ENCODE data around the gene CCDC138. TPM values are rescaled to one million over a fixed set of nuclear protein-coding genes. Genes with fewer than 3 reads are reported as not detected.

The CCDC138 gene
- total RNA-seq, 1 donor from 2014 or later, result 6.0 TPM

DNA sequence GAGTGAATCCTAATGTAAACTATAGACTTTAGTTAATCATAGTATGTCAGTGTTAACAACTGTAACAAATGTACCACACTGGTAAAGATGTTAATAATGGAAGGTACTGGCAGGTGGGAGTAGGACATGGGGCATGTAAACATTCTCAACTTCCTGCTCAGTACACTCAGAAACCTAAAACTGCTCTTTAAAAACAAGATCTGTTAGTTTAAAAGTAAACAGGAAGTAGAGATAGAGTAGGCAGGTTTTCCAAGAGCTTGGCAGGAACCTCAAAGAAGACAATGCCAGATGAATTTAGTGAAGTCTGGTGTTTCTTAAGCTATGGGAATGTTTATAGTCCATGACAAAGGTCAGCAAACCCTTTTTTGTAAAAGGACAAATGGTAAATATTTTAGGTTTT is 46.6 kb downstream of the CCDC138 start:
- Mint-ChIP-seq H3K4me3 (ENCODE audit: unreplicated experiment) (no peak overlapping the region), H3K36me3 (ENCODE audit: unreplicated experiment) (peaks cover 22% of the 10 kb centered on the region), H3K9me3 (ENCODE audit: unreplicated experiment) (peaks cover 26% of the 10 kb centered on the region), H3K4me1 (ENCODE audit: unreplicated experiment) (peaks cover 2% of the 10 kb centered on the region), H3K27ac (ENCODE audit: unreplicated experiment) (no peak overlapping the region), H3K27me3 (ENCODE audit: unreplicated experiment) (no peaks in the 10 kb centered on the region)
- TF ChIP-seq, protein P1, sequence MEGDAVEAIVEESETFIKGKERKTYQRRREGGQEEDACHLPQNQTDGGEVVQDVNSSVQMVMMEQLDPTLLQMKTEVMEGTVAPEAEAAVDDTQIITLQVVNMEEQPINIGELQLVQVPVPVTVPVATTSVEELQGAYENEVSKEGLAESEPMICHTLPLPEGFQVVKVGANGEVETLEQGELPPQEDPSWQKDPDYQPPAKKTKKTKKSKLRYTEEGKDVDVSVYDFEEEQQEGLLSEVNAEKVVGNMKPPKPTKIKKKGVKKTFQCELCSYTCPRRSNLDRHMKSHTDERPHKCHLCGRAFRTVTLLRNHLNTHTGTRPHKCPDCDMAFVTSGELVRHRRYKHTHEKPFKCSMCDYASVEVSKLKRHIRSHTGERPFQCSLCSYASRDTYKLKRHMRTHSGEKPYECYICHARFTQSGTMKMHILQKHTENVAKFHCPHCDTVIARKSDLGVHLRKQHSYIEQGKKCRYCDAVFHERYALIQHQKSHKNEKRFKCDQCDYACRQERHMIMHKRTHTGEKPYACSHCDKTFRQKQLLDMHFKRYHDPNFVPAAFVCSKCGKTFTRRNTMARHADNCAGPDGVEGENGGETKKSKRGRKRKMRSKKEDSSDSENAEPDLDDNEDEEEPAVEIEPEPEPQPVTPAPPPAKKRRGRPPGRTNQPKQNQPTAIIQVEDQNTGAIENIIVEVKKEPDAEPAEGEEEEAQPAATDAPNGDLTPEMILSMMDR (IDR thresholded peaks at IDR 0.05), result no peak
- no peak for DNase-seq (ENCODE audit: extremely low spot score, unreplicated experiment)

DNA sequence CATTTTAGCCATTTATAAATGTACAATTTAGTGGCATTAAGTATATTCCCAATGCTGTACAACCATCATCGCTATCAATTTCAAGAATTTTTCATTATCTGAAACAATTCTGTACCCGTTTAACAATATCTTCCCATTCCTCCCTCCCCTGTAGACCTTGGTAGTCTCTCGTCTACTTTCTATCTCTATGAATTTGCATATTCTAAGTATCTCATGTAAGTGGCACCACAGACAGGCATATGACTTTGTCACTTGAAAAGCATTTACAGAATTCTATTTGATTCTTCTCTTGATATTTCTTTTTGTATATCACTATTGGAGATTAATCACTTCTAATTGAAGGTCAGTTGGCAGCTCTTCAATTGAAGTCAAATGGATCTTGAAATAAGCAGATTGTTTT is 48.0 kb downstream of the CCDC138 start:
- H3K4me3 Mint-ChIP-seq (ENCODE audit: unreplicated experiment), result no peak overlapping the region
- H3K27me3 Mint-ChIP-seq (ENCODE audit: unreplicated experiment), result no peaks in the 10 kb centered on the region
- peaks cover 2% of the 10 kb centered on the region for H3K4me1 Mint-ChIP-seq (ENCODE audit: unreplicated experiment)
- no peak overlapping the region for H3K27ac Mint-ChIP-seq (ENCODE audit: unreplicated experiment)
- TF ChIP-seq, protein P1 (IDR thresholded peaks at IDR 0.05), result no peak
- H3K9me3 Mint-ChIP-seq (ENCODE audit: unreplicated experiment), result peaks cover 32% of the 10 kb centered on the region
- DNase-seq (ENCODE audit: extremely low spot score, unreplicated experiment), result no peak
- H3K36me3 Mint-ChIP-seq (ENCODE audit: unreplicated experiment), result peaks cover 26% of the 10 kb centered on the region

DNA sequence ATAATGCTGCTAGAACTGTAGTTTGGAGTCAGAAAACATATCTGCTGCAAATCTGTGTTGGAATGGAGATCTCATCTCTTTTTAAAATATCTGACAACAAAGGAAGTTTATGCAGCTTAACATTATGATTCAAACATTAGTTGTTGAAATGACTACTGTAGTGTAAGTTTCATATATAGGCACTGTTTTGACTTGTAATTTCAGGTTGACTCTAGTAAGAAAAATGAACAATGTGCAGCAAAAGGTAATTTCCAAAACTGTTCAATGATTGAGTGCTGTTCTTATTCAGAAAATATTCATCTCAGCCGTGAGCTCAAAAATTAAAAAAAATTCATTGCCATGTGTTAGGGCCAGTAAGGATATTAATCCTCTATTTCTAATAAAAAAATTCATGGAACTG is 48.5 kb downstream of the CCDC138 start:
- Mint-ChIP-seq H3K4me3 (ENCODE audit: unreplicated experiment) (no peak overlapping the region), H3K9me3 (ENCODE audit: unreplicated experiment) (peaks cover 35% of the 10 kb centered on the region), H3K27me3 (ENCODE audit: unreplicated experiment) (no peaks in the 10 kb centered on the region), H3K27ac (ENCODE audit: unreplicated experiment) (no peak overlapping the region), H3K4me1 (ENCODE audit: unreplicated experiment) (peaks cover 2% of the 10 kb centered on the region), H3K36me3 (ENCODE audit: unreplicated experiment) (peaks cover 29% of the 10 kb centered on the region)
- DNase-seq (ENCODE audit: extremely low spot score, unreplicated experiment), result no peak
- TF ChIP-seq, protein P1 (IDR thresholded peaks at IDR 0.05), result no peak

DNA sequence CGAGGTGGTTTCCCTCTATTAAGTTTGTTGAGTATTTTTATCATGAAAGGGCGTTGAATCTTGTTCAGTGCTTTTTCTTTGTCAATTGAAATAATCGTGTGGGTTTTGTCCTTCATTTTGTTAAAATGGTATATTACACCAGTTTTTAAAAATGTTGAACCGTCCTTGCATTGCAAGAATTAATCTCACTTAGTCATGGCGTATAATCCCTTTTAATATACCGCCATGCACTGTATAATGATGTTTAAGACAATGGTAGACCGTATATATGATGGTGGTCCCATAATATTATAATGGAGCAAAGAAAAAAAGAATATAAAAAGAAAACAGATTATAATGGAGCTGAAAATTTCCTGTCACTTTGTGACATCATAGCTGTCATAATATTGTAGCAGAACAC is 50.6 kb downstream of the CCDC138 start:
- TF ChIP-seq, protein P1 (IDR thresholded peaks at IDR 0.05), result no peak
- no peak for DNase-seq (ENCODE audit: extremely low spot score, unreplicated experiment)
- Mint-ChIP-seq H3K27ac (ENCODE audit: unreplicated experiment) (no peak overlapping the region), H3K9me3 (ENCODE audit: unreplicated experiment) (peaks cover 49% of the 10 kb centered on the region), H3K27me3 (ENCODE audit: unreplicated experiment) (no peaks in the 10 kb centered on the region), H3K36me3 (ENCODE audit: unreplicated experiment) (peaks cover 43% of the 10 kb centered on the region), H3K4me3 (ENCODE audit: unreplicated experiment) (no peak overlapping the region), H3K4me1 (ENCODE audit: unreplicated experiment) (peaks cover 2% of the 10 kb centered on the region)

DNA sequence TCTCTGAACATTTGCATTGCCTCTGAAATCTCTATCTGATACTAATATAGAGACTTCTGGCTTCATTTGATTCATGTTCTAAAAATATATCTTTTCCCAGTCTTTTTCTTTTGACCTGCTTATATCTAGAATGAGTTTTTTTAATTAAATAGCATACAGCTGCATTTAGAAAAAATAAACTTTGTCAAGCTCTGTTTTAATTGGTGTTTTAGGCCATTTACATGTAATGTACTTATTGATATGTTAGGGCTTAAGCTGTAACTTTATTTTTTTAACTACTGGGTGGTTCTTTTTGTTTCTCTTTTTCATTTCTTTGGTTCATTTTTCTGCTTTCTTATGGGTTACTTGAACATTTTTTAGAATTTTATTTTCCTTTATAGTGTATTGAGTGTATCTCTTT is 54.9 kb downstream of the CCDC138 start:
- H3K4me3 Mint-ChIP-seq (ENCODE audit: unreplicated experiment), result no peak overlapping the region

More for the DNA sequence above, 54.9 kb downstream of the CCDC138 start:
- Mint-ChIP-seq H3K27ac (ENCODE audit: unreplicated experiment) (no peak overlapping the region), H3K9me3 (ENCODE audit: unreplicated experiment) (peaks cover 38% of the 10 kb centered on the region), H3K27me3 (ENCODE audit: unreplicated experiment) (no peaks in the 10 kb centered on the region), H3K36me3 (ENCODE audit: unreplicated experiment) (peaks cover 35% of the 10 kb centered on the region), H3K4me1 (ENCODE audit: unreplicated experiment) (no peaks in the 10 kb centered on the region)
- TF ChIP-seq, protein P1 (IDR thresholded peaks at IDR 0.05), result no peak
- no peak for DNase-seq (ENCODE audit: extremely low spot score, unreplicated experiment)
